Central memory CD4-positive, alpha-beta T cell (primary cell): ENCODE data around the gene ADARB2.
"Not testable (repeated sequence)": the region's sequence is repeated elsewhere in the genome, so short reads cannot be mapped to it uniquely, and the experiment has no call there.

Experiments
- DNase-seq: peaks from one replicate; pipeline ENCODE4 v3.0.0; 2022

The ADARB2 gene

DNA sequence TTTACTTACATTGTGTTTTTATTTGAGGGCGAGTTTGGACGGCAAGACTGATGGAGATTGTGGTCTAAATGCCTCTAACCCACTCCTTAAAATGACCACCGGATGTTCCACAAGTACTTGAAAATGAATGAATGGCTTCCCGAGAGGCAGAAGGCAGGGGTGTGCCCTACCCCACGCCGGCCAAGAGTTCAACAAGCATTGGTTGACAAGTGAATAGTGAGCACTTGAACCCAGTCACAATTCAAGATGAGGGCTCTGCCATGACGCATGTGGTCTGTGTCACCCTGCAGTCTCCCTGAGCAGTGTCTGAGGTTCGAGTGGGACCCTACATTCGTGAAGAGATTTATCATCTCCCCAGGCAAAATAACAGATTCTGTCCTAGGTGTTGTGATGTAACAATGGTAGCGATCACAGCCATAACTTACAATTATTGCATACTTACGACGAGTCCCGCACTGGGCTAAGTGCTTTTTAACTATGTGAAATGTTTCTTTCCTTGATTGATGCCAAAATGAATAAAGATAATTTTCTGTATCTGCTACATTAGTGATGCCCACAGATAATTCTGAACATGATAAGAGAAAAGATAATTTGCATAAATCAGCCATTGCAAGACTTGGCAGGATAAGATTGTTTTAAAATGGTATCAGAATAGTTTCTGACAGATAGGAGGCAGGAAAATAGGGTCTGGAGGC, 375.8 kb downstream of the ADARB2 start:
- DNase-seq, result no peak

DNA sequence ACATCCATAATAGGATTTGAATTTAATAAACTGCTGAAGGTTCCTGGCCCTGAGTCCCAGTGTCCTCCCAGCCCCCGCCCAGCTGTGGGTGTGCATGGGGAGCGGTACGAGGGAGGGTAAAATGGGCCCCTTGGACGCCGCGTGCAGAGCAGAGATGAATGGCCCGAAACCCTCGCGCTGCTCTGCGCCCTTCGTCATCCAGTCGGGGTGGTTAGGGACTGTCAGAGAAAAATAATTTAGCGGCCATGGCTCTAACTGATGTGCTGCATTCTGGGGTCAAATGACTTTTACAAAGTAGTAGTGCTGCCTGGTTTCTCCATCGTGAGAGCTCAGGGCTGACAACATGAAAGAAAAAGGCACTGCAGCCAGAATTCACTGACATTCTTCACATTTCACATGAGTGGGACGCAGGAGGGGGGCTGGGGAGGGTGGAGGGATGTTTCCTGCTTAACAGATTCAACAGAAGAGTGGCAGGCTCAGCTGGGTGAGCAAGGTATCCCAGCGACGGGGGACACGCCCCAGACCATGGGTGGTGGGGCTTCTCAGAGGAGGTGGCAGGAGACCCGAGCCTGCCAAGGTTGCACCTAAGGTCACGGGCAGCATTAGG, 376.7 kb downstream of the ADARB2 start:
- DNase-seq, result no peak

DNA sequence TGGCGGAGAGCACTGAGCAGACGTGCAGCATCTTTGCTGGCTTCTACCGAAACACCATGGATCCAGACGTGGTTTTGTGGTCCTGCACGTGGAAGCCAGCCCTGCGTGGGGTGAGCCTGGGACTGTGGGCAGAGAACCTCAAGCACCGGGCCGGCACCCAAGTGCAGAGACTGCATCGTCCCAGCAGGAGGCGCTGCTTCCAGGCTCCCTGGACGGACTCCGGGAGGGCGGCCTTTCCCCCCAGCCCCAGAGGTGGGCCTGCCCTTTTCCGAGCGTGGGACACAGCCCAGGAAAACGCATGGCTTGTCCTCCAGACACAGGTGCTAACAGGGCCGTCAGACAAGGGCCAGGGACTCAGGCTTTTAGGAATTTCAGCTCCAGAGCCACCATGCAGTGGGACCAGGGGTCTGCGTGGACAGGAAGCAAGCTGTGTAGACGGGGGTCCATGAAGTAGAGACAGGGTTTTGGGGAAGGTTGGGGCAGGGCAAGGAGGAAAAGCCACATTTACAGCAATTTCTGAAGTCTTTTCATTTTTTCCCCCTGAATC, 377.2 kb downstream of the ADARB2 start:
- DNase-seq, result no peak

DNA sequence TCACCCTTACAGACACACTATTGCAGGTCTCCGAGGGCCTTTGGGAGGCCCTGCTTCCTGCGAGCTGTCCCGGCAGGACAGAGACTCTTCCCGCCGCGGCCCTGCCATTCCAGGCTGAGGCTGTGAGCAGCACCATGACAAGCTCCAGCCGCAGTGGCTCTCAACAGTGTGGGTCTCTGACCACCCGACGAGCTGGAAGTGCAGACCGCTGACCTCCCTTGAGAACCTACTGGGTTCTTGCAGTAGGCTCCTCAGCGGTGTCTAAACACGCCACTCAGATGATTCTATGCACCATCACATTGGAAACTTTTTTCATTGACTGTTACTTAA, 377.7 kb downstream of the ADARB2 start:
- no peak for DNase-seq

DNA sequence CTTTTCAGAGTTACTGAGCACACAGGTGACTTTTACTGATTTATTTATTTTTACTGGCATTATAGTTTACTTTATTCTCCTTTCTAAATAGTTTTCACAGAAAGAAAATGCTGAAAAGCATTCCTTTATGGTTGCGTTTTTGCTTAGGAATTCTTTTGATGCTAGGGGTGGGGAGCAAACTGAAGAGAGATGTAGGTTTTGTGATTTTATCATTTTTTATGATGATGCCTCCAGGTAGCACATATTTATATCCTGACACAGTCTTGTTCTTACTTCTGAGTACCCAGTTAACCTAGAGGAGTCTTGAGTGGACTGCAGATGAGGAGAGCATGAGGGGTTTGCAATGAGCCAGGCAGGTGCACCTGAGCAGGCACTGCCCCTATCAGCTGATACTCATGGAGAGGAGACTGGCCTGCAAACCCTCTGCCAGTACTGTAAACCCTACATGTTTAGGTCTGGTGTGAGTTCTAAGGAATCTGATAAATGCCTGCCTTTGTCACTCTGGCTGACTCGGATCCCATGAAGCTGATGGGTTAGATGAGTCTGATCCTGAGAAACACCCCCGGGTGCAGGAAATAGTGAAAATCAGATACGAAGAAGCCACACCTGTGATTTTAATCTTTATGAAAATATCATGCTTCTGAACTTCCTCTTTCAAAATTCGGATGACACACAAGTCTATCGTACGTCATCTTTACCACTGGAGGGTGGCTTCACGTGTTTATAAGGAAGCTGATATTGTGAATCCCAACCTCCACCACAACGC, 378.3 kb downstream of the ADARB2 start:
- peak; percentile 8 for DNase-seq

DNA sequence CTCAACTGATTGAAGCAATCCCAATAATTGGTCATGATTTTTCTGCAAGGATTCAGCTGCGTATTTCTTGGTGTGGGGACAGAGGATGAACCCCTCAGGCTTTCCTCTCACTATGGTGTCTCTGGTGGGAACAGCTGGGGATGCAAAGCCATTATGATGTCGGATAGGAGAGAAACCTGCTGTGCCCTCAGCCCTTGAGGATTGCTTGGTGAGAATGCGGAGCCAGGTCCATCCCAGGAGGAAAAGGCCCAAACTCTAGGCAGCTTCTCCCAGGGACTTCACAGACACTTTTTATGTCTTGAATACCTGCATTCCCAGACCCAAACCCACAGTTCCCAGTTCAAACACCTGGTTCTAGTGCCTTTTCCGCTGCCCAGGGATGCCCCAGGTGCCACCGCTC, 379.2 kb downstream of the ADARB2 start:
- no peak for DNase-seq

DNA sequence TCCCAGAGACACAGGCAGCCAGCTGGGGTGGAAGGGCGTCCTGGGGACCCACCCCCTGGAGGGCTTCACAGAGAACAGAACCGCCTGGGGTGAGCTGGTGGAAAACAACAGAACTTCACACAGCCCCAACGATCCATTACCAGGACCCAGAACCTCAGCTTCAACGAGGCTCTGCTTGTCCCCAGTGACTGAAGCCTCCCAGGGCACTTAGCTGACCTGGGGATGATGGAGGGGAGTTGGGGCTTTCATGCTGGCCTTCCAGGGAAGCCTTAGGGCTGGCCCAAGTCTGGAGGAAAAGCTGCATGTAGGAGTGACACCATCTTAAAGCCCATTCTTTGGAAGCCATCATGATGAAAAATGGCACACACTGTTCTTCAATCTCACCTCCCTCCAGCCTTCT, 381.0 kb downstream of the ADARB2 start:
- DNase-seq, result no peak

DNA sequence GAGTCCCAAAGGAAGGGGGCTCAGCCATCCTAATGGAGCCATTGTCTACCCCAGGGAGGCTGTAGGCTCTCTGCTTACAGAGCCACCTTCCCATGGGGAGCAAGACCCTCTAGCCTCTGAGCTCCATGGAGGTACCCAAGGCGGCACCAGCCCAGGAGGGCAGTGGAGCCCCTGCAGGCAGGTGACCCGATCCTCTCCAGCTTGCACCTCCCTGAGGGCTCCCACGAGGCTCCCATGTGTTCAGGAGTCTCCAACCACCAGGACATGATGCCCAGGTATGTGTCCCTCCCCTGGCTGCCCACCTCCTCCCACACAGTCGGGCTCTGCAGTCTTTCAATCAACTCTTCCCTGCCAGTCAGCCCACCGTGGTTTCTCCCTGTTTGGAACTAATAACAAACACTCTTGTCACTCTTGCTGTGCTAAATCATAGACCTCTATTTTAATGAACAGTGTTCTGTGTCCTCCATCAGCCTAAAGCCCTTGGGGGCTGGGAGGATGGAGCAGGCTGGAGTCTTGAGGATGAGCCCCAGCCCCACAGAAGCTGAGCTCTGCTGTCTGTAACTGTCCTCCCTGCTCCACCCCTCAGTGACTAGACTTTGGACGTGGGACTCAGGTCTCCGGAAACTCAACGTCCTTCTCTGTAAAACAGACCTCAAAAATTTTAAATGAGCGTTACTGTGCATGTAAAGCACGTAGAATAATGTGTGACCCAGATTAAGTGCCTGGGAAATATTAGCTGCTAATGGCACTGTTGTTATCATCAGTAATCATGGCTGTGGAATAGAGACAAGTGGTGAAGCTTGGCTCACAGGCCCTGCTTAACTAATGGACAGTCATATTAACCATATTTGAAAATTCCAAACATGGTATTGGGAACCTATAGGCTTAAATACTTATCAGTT, 382.3 kb downstream of the ADARB2 start:
- DNase-seq, result no peak

DNA sequence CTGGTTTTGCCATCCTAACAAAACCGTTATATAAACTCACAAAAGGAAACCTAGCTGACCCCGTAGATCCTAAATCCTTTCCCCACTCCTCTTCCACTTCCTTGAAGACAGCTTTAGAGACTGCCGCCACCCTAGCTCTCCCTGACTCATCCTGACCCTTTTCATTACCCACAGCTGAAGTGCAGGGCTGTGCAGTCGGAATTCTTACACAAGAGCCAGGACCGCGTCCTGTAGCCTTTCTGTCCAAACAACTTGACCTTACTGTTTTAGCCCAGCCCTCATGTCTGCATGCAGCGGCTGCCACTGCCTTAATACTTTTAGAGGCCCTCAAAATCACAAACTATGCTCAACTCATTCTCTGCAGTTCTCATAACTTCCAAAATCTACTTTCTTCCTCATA, 385.0 kb downstream of the ADARB2 start:
- not testable (repeated sequence) for DNase-seq

DNA sequence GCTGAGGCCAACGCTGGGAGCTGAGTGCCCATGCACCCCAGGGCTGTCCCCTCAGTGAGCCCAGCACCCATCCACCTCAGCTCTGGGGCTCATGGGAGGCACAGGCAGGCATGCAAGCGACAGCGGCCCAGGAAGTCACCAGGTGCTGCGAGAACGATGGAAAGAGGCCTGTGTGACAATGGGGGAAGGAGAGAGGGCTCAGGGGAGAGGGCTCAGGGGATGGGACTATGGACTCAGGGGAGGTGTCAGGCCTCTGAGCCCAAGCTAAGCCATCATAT, 388.6 kb downstream of the ADARB2 start:
- no peak for DNase-seq

DNA sequence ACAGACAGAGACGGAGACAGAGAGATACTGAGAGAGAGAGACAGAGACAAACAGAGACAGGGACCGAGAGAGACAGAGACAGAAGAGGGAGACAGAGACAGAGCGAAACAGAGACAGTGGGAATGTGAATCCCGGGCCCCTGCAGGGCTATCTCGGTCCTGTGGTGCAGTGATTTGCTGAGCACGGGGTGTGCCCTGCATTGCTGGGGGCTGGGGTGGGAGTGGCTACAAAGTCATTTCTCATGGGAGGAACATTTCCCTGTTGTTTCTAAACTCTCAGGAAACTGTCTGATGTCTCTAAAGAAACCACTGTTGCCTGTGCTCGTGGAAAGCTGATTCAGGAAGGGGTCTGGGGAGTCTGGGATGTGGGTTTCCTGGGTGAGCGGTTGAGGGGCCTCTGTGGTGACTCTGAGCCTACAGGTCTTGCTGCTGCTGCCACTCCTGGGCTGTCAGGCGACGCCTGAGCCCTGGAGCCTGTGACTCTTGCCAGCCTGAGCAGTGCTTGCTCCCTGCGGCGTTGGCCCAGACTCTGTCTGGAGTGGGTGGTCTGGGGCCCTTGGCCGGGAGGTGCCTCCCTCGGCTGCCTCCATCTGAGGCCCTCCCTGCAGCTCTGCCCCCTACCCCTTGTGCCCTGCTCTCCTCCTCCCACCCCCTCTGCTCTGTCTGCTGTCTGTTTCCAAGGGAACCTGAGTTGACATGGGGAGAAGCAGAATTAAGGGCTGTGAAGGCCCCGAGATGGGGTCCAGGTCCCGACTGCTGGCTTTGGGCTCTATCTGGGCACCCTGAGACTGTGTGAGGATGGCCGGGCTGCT, 389.2 kb downstream of the ADARB2 start:
- no peak for DNase-seq

DNA sequence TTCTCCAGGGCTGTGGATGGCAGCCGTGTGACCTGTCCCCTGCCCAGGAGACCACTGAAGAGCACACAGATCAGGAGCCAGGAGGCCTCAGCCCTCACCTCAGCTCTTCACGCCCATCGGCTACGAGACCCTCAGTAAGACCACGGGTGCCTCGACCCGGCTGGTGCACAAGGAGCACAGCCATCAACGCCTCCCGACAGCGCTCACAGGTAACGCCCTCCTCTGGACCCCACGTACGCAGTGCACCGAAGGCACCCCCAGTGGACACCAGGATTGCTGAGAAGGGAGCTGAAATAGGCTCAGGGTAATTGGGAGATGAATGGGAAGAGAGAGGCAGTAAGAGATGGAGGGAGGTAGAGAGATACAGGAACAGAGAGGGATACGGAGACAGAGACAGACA, 389.8 kb downstream of the ADARB2 start:
- DNase-seq, result no peak

DNA sequence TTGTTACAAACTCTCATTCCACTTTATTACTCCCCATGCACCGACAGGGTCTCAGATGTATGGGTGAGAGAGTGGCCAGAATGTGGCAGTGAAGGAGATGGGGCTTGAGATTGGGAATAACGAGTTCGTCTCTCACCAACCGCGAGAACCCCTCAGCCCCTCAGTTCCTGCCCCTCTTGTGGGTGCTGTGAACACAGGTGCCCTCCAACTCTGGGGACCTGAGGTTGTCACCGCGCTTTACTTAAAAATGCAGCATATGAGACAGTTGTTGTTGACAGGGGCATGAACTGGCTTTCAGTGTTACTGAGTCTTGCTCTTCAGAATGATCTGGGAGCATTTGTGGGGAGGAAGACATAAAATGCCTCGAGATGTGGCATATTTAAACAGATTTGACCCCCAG, 391.1 kb downstream of the ADARB2 start:
- no peak for DNase-seq

DNA sequence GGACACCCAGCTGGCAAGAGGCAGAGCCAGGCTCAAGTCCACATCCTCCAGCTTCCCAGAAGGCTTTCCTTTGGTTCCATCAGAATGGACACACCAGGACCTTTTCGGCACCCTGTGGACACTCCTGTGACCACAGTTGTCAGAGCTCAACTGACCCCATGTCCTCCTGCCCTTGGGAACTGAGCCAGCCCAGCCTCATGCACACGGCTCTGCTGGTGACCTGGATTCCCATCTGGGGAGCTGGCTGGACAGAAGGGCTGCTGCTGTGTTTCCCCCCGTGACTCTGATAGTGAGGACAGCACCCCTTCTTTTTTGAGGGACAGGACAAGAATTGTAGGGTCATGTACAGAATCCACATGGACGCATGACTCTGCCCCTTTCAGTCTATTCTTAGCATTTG, 392.0 kb downstream of the ADARB2 start:
- DNase-seq, result no peak

DNA sequence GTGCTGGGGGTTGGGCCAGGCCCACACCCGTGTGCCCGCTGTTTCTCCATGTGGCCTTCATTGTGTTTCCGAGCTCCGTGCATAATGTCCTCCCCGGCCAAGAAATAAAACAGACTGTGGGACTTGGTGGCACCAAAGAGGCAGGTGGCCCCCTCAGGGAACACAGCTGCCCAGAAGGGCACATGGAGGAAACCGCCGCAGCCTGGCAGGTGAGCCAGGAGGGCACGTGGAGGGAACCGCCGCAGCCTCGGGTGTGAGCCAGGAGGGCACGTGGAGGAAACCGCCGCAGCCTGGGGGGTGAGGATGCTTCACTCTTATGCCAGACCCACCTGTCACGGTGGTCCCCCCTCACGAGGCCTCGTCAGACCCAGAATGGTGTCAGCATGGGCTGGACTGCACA, 392.5 kb downstream of the ADARB2 start:
- no peak for DNase-seq

DNA sequence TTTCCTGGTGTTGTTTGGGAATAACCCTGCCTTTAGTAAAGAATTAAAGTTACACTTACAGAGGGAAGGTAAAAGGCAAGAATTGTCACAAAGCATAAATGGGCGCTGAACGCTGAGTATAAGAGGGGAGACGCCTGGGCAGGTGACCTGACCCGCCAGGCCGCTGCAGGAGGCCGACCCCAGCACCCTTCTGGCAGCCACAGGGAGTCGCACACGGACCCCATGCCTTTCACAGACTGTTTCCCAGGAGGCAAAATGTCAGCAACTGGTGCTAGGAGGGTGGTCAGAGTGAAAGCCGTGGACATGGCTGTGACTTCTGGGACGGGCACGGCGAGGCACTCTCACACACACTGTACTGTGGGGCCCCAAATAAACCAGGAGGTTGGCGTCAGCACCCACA, 392.9 kb downstream of the ADARB2 start:
- DNase-seq, result no peak

DNA sequence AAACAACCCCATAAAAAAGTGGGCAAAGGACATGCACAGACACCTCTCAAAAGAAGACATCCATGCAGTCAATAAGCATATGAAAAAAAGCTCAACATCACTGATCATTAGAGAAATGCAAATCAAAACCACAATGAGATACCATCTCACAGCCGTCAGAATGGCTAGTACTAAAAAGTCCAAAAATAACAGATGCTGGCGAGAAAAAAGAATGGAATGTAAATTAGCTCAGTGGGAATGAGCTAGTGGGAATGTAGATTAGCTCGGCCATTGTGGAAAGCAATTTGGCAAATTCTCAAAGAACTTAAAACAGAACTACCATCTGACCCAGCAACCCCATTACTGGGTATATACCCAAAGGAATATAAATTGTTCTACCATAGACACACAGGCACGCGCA, 394.1 kb downstream of the ADARB2 start:
- no peak for DNase-seq

DNA sequence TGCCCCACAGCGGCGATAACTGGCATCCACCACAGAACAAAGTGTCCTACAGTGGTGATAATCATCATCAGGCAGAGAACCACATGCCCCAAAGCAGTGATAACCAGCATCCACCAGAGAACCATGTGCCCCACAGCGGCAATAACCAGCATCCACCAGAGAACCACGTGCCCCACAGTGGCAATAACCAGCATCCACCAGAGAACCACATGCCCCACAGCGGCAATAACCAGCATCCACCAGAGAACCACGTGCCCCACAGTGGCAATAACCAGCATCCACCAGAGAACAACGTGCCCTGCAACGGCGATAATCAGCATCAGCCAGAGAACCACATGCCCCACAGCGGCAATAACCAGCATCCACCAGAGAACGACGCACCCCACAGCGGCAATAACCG, 396.3 kb downstream of the ADARB2 start:
- not testable (repeated sequence) for DNase-seq

DNA sequence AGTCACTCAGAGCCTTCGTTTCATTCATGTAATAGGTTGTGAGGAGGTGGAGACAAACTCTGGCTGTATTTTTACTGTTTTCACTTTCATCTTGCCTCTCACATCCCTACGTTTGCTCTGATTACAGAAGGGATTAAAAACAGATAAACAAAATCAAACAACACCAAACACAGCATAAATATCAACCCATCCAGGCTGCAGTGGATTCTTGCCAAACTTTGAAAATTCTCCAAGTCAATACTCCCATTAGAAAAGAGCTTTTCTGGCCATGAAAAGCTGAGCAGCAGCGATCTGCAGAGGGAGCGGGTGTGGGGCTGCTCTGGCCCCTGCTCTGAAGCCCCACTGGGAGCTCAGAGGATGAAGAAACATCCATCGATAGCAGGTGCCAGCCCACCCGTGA, 397.9 kb downstream of the ADARB2 start:
- no peak for DNase-seq

DNA sequence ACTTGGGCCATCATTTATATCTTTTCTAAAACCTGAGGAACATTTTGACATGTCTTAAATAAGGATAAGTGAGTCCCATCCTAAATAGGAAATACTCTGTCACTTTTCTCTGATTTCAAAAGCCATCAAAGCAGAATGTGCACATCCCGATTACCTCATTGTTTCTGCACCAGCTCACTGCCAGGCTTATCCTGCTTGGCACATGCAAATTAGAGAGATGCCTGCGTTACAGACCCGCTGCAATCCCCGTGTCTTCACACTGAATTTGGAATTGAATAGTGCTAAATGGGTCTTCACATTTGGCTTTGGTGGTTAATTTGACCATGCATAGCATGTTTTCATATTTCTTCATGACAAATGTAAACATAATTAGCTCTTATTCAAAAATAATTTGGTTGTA, 401.7 kb downstream of the ADARB2 start:
- DNase-seq, result no peak

DNA sequence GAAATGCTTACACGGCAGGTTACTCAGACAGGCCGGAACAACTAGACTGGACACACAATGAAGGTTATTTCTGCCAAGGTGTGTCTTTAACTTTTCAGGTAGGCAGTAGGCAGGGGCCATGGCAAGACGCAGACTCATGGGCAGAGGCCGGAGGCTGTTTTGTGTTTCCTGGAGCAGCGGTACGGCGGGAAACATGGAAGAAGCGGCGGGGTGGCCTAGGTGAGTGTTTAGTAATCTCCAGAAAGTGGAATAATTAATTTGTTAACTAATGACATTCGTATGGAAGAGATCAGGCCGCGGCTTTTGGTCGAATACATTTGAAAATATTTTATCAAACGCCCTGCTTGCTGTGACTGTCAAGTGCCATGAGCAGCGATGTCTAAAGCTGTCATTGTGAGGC, 403.3 kb downstream of the ADARB2 start:
- no peak for DNase-seq

DNA sequence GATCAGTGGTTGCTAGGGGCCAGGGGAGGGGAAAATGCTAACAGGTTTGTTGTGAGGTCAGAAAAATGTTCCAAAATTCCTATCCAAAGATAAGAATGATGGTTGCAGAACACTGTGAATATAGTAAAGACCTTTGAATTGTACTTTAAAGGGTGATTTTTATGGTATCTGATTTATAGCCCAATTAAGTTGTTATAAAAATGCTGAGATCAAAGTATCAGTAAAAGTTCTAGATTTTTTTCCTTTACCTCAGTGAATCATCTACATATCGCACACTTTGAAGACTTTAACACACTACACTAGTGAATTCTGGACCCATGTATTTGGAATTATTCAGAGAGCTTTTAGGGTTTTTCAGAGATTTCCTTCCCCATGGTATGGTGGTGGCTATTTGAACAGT, 405.8 kb downstream of the ADARB2 start:
- DNase-seq, result no peak
